ENCODE data around the gene MYO18B. TPM values are rescaled to one million over a fixed set of nuclear protein-coding genes. Genes with fewer than 3 reads are reported as not detected.

The MYO18B gene
- total and polyA plus RNA-seq, 2 of the 4 experiments (the other 2 are of a cell fraction), result under 0.01 TPM; not detected in 1

DNA sequence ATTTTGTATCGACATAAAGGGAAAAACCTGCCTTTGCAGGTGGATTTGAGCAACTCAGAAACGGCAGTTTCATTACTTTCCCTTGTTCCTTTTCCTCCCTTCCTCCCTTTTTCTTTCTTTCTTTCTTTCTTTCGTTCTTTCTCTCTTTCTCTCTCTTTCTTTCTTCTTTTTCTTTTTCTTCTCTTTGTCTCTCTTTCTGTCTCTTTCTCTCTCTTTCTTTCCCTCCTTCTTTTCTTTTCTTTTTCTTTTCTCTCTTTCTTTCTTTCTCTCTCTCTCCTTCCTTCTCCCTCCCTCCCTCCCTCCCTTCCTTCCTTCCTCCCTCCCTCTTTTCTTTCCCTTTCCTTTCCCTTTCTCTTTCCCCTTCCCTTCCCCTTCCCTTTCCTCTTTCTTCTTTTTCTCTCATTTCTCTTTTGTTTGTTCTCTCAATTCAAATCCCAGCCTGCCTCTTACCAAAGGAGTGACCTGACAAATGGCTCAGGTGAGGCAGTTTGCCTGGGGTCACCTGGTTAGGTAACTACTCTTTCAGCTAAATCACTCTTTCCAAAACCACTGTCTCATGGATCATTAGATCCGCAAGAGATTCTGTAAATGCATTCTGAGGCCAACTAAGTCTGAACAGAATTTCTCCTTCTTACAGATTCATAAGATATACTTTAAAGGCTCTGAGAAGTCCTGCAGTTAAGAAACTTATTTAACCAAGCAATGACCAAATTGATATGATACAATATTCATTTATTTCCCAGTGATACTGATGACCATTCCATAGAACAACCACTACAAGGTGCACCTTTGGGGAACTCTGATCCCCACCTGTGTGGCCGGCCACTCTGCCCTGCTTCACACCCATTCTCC lies 75.3 kb downstream of the MYO18B start:
- no peaks in the 10 kb centered on the region for H3K9me1 ChIP-seq (ENCODE audit: insufficient read depth, low read length)
- no peaks in the 10 kb centered on the region for H3K79me1 ChIP-seq (ENCODE audit: low read depth in 1 of 2, low read length in 2 of 2)
- BruUV-seq (replicated peaks), result no TSS peak
- no peak overlapping the region for H2AK5ac ChIP-seq (ENCODE audit: low read depth, low read length)
- no peak overlapping the region for H3K4ac ChIP-seq (ENCODE audit: low read depth, low read length)
- H3K18ac ChIP-seq (ENCODE audit: low read depth, low read length), result no peak overlapping the region
- H4K91ac ChIP-seq (ENCODE audit: insufficient read depth, low read depth, low read length), result no peak overlapping the region
- POLR2A ChIA-PET (ENCODE audit: unreplicated experiment), result no interaction called here
- H3K9me3 ChIP-seq (ENCODE audit: control insufficient read depth, insufficient read depth, low read length), result peaks cover 2% of the 10 kb centered on the region; the same call in 1 of the 2 replicates
- ATAC-seq (ENCODE audit: low read depth) (no peak), DNase-seq (no peak)
- H3K9ac ChIP-seq (ENCODE audit: low read depth, low read length), result no peak overlapping the region
- no peak overlapping the region for H4K5ac ChIP-seq (ENCODE audit: low read depth, low read length)
- no peak overlapping the region for H2BK5ac ChIP-seq (ENCODE audit: low read depth, low read length, poor library complexity, severe bottlenecking)
- H4K20me1 ChIP-seq (ENCODE audit: insufficient read depth, low read length), result no peaks in the 10 kb centered on the region
- H2BK15ac ChIP-seq (ENCODE audit: low read depth, low read length), result no peak overlapping the region
- intact Hi-C loops (cut with micrococcal nuclease), result no loop called here
- in situ Hi-C loops (cut with MboI; ENCODE audit: low sequenced_read_pairs), result no loop called here
- CTCF ChIA-PET, result no interaction called here
- no peak overlapping the region for H3K4me2 ChIP-seq (ENCODE audit: low read depth, low read length)
- no peak for TF ChIP-seq RCOR1 (IDR thresholded peaks at IDR 0.05; ENCODE audit: insufficient replicate concordance, low read length)
- no peak for TF ChIP-seq MAFK (IDR thresholded peaks at IDR 0.05; ENCODE audit: low read depth, low read length)
- no peak for TF ChIP-seq CEBPB (IDR thresholded peaks at IDR 0.05; ENCODE audit: low read depth, low read length)
- no peak for TF ChIP-seq RAD21 (IDR thresholded peaks at IDR 0.05; ENCODE audit: low read length)
- no peak for TF ChIP-seq MXI1 (IDR thresholded peaks at IDR 0.05; ENCODE audit: borderline replicate concordance, low read depth, low read length)
- no peak for TF ChIP-seq BHLHE40 (IDR thresholded peaks at IDR 0.05; ENCODE audit: low read depth, low read length)
- no peak for TF ChIP-seq RFX5 (IDR thresholded peaks at IDR 0.05; ENCODE audit: low read depth, low read length)
- no peak for TF ChIP-seq MAZ (IDR thresholded peaks at IDR 0.05; ENCODE audit: borderline replicate concordance, low read depth, low read length)
- H2BK20ac ChIP-seq (ENCODE audit: low read depth, low read length), result no peak overlapping the region
- H3K27me3 ChIP-seq (ENCODE audit: control insufficient read depth, insufficient read depth, low read length), result no peaks in the 10 kb centered on the region
- H3K23ac ChIP-seq (ENCODE audit: low read depth, low read length), result no peak overlapping the region
- H2BK120ac ChIP-seq (ENCODE audit: low read depth, low read length), result no peak overlapping the region
- WGBS, 2 experiments (ENCODE audit: extremely low coverage in 2 of 2, insufficient read length in 1 of 2), result 18% methylated on average over 3 of the region's 5 CpGs; no CpG with 5 or more reads in 1 of the 2 experiments
- H3K56ac ChIP-seq (ENCODE audit: extremely low read depth, insufficient read depth, low read length), result no peak overlapping the region
- dilution Hi-C loops (cut with HindIII; ENCODE audit: low sequenced_read_pairs, unreplicated experiment), result no loop called here
- H3K27ac ChIP-seq (ENCODE audit: insufficient read depth, low read length), result no peak overlapping the region
- no peak overlapping the region for H2AK9ac ChIP-seq (replicated peaks; ENCODE audit: low read depth, low read length, poor library complexity)
- no peak overlapping the region for H2AFZ ChIP-seq (replicated peaks; ENCODE audit: low read length, poor library complexity)
- H4K8ac ChIP-seq (ENCODE audit: low read depth in 2 of 2, low read length in 2 of 2), result no peak overlapping the region
- H3K36me3 ChIP-seq (ENCODE audit: control insufficient read depth, insufficient read depth, low read length), result no peaks in the 10 kb centered on the region
- no peaks in the 10 kb centered on the region for H3K4me1 ChIP-seq (ENCODE audit: control insufficient read depth, insufficient read depth, low read length)
- no peak overlapping the region for H3K4me3 ChIP-seq (ENCODE audit: insufficient read depth, low read depth, low read length)
- H3K14ac ChIP-seq (replicated peaks; ENCODE audit: low read depth, low read length), result no peak overlapping the region
